UCSD-AML1 (cell line): ENCODE measurements around the gene SCO2.
A peak's percentile ranks its signal among the peaks of the same experiment; 100 is the strongest.
"Not testable (repeated sequence)": the region's sequence is repeated elsewhere in the genome, so short reads cannot be mapped to it uniquely, and the experiment has no call there.

Experiments
- DNase-seq: peaks from one replicate; lab custom pipeline; 2025; ENCODE audit not compliant: unreplicated experiment; lab: John Stamatoyannopoulos, UW

Gene SCO2

DNA sequence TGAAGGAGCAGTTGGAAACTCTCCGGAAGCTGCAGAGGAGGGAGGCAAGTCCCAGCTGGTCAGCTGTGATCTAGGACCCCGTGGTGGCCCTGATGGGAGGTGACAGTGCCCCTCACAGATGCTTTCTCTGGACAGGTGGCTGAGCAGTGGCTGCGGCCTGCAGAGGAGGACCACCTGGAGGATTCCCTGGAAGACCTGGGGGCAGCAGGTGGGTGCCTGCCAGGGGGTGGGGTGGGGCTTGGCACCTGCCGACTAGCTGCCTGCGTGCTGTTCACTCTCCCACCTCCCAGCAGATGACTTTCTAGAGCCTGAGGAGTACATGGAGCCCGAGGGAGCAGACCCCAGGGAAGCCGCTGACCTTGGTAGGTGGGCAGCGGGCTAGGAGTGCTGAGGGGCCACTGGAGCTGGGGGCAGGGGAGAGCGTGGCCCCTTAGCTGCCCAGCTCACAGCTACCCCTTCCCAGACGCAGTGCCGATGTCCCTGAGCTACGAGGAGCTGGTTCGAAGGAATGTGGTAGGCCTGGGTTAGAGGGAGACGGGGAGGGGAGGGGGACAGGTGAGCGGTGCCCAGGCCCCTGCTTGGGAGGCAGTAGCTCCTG, 3.1 kb downstream of the SCO2 start:
- no peak for DNase-seq

DNA sequence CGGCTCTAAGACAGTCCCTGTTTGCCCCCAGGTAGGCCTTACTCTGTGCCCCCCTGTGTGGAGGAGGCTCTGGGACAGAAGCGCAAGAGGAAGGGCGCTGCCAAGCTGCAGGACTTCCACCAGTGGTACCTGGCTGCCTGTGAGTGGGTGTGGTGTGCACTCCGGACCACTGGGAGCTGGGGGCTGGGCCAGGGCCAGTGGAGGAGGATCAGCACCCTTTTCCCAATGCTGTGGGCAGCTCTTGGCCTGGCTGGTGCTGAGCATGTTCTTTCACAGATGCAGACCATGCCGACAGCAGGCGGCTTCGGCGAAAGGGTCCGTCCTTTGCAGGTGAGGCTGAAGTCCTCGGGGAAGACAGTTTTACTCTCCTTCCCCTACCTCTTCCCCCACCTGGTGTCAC, 3.7 kb downstream of the SCO2 start:
- DNase-seq = no peak

DNA sequence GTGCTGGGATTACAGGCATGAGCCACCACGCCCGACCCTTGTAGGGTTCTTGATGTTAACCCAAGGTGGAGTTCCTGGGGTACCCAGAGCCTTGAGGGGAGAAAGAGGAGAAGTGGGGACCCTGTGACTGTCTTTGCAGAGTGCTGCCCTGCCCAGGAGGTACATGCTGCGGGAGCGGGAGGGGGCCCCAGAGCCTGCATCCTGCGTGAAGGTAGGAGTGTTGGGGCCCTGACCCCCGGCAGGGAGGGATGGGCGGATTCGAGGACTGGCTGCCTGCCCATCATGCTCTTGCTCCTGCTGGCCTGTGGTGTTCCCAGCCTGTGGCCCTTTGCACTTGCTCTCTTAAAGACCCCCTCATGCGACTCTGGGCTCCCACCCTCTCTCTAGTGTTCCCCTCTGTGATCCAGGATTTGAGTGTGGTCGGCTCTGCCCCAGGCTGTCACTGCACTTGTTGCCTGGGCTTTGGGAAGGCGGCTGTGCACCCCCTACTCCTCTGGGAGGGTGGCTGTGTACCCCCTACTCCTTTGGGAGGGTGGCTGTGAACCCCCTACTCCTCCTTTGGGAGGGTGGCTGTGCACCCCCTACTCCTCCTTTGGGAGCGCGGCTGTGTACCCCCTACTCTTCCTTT, 4.5 kb downstream of the SCO2 start:
- no peak for DNase-seq

DNA sequence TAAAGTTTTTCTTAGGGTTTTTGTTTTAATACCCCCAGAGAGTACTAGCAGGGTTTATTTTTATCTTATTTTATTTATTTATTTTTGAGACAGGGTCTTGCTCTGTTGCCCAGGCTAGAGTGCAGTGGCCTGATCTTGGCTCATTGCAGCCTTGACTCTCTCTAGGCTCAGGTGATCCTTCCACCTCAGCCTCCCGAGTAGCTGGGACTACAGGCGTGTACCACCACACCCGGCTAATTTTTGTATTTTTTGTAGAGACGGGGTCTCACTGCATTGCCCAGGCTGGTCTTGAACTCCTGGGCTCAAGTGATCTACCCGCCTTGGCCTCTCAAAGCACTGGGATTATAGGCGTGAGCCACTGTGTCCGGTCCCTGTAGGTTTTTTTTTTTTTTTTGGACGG, 5.2 kb downstream of the SCO2 start:
- DNase-seq = not testable (repeated sequence)

DNA sequence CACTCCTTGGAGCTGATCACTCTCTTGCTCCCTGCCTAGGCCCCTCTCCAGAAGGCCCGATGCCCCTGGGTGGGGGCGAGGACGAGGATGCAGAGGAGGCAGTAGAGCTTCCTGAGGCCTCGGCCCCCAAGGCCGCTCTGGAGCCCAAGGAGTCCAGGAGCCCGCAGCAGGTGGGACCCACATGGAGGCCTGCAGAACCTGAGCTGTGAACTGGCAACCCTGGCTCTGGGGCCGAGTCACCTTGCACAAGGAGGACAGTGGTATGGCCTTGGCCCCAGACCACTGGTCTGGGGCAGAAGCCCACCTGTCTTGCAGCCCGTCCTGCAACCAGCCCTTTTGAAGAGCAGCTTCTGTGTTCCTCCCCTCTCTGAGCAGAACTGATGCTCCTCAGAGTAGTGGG, 6.2 kb downstream of the SCO2 start:
- DNase-seq = no peak

DNA sequence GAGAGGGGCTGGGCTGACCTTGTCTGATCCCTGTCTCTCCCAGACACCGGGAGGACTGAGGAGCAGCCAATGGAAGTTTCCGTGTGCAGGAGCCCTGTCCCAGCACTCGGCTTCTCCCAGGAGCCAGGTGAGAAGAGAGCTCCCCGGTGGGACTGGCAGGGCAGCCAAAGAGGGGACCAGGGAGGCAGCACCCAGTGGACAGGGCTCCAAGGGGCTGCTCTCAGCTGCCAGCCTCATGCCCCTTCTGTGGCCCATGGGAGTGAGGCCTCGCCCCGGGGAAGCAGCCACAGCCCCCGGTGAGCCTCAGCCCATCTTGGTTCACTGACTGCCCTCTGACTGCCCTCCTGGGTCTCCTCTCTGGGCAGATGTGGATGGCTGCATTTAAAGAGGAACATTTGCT, 6.8 kb downstream of the SCO2 start:
- no peak for DNase-seq

DNA sequence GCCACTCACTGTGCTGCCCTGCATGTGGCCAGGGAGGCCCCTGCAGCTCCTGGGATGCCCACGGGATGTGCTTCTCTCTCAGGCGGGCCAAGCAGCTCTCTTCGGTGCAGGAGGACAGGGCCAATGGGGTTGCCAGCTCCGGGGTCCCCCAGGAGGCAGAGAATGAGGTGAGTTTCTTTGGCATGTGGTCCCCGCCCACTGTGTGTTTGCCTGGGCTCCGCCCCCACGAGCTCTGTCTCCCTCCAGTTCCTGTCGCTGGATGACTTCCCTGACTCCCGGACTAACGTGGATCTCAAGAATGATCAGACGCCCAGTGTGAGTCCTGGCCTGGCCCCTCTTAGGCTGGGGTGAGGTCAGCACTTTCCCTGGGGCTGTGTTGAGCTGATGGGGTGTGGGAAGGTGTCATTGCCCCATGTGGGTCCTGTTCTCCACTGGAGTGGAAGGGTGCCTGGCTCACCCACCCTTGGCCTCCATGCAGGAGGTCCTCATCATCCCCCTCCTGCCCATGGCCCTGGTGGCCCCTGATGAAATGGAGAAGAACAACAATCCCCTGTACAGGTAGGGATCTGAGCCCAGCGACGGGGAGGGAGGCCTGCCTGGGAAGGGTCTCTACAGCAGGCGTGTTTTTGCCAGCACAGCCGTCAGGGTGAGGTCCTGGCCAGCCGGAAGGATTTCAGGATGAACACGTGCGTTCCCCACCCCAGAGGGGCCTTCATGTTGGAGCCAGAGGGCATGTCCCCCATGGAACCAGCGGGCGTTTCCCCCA, 7.7 kb downstream of the SCO2 start:
- DNase-seq = no peak

DNA sequence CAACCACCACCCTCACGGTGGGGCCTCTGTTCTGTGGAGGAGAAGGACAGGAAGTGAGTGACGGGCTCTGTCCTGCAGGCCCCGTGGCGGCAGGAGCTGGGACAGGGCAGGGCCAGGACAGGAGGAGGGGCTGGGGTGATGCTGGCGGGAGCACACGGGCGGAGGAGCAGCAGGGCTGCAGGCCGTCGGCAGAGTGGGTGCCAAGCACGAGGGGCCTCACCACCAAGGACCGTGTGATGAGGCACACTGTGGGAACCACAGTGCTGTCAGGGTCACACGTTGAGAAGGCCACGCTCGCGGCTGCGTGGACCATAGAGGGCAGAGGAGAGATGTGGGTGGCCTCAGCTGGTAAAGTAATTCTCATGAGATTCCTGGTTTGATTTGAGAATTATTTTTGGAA, 8.5 kb downstream of the SCO2 start:
- no peak for DNase-seq

DNA sequence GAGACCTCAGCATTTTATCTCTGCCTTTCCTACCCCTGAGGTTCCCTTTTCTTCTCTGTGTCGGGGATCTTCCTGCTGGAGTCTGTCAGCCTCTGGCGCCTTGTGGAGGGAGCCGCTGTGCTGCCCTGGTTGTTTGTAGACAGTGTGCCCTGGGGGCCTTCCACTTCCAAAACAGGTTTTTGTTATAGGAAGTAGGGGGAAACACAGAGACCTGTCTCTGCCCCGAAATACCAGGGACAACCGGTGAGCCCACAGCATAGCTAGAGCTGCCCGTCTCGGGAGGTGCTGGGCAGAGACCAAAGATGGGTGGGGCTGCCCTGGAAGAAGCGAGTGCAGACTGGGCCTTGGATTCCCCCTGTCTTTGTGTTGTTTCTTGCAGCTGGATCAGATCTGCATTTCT, 9.3 kb downstream of the SCO2 start:
- no peak for DNase-seq

DNA sequence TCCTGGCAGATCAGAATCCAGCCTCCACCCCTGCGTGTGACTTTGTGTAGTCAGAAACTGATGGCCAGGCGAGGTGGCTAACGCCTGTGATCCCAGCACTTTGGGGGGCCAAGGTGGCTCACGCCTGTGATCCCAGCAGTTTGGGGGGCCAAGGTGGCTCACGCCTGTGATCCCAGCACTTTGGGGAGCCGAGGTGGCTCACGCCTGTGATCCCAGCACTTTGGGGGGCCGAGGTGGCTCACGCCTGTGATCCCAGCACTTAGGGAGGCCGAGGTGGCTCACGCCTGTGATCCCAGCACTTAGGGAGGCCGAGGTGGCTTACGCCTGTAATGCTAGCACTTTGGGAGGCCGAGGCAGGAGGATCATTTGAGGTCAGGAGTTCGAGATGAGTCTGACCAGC, 12.2 kb downstream of the SCO2 start:
- no peak for DNase-seq

DNA sequence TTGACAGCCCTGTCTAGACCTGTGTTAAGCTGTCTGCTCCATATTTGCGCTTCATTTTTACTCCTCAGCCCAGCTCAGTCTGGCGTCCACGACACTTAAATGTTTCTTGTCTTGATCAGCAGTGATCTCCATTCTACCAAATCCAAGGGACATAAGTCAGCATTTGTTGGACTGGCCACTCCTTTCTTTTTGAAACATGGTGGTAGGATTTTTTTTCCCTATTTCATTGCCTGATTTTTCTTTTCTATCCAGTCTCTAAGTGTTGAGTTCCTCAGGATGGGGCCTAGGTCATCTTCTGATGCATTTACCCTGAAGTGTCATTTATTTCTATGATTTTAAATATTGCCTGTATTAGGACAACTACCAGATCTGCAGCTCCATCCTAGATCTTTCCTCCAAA, 16.5 kb downstream of the SCO2 start:
- no peak for DNase-seq

DNA sequence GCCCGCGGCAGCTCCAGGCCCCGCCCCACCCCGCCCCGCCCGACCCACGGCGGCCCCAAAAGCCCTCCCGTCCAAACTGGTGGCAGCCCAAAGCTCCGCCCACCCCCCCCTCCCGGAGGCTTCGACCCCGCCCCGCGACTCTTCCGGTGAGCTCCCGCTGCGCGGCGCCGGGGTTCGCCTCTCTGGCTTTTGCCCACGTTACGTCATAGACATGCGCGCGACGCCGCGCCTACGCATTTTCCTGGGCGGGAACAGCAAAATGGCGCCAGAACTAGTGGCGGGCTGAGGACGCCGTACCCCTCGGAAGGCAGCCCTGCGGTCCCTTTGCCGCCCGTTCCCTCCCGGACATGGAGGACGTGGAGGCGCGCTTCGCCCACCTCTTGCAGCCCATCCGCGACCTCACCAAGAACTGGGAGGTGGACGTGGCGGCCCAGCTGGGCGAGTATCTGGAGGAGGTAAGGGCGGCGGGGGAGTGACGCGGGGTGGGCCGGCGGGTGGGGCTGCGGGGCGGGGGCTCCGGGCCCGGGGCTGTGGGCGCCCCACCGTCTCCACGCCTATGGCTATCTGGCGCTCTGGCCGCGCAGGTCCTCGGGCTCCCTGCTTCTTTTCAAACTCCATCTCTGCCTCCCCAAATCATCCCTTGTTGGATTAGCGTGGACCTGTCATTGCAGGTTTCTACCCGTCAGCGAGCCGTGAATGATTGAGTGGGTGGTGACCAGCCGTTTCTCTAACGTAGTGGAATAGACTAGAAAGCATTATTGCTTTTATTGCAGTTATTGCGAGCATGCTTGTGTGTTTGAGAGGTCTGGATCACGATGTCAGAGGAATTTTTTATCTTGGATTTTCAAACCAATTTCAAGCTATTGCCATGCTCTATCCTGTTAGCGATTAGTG, 17.2 kb downstream of the SCO2 start, which contains the start of gene NCAPH2:
NCAPH2 (plus strand) TSS at position 234 of the 894 bp plus-strand sequence; CDS start at position 348, 114 bp downstream.
- peak; percentile 98 for DNase-seq

DNA sequence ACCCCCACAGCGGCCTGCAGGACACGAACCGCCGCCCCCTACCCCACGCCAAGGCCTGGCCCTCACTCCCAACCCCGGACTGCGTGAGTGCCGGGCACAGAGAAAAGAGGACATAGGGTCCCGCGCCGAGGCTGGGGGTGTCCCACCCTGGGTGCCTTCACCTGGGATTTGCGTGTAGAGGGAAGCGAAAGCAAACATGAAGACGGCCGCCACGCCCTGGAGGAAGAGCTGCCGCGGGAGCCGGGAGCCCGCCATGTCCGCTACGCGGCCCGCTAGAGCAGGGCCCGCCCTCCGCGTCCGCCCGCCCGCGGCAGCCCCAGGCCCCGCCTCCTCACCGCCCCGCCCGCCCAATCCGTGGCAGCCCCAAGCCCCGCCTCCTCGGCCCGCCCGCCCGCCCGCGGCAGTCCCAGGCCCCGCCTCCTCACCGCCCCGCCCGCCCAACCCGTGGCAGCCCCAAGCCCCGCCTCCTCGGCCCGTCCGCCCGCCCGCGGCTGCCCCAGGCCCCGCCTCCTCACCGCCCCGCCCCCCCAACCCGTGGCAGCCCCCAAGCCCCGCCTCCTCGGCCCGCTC, 17.9 kb downstream of the SCO2 start, which contains the start of gene LMF2:
LMF2 (minus strand) TSS at position 282 of the 570 bp plus-strand sequence; CDS start at position 255, 27 bp downstream.
- DNase-seq = no peak

DNA sequence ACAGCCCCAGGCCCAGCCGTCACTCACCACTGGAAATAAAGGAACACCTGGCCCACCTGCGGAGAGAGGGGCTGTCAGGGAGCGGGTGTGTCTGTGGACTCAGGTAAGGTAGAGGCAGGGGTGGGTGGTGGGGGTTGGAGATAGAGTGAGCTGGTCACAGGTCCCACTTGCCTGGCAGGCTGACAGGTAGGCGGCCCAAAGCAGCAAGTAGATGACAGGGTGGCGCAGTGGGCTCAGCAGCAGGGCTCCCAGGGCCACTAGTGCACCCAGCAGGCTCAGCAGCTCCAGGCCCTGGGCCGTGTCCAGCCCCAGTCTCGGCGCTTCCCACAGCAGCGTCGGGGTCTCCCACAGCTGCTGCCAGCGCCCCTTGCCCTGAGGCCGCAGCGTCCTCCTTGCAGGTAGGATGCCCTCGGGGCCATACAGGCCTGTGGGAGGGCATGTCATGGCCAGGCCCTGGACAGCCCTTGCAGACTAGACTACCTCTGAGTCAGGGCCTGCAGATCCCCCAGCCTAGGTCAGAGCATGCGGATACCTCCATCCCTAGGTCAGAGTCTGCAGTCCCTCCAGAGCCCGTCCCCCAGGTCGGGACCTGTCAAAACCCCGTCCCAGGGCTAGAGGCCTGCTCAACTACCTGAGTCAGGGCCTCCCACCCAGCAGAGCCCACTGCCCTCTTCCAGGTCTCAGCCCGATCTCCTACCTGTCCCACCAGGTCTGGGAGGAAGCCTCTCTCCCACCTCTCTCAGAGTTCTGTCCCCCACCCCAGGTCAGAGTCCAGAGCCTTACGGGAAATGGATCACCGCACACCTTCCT, 18.6 kb downstream of the SCO2 start:
- no peak for DNase-seq

DNA sequence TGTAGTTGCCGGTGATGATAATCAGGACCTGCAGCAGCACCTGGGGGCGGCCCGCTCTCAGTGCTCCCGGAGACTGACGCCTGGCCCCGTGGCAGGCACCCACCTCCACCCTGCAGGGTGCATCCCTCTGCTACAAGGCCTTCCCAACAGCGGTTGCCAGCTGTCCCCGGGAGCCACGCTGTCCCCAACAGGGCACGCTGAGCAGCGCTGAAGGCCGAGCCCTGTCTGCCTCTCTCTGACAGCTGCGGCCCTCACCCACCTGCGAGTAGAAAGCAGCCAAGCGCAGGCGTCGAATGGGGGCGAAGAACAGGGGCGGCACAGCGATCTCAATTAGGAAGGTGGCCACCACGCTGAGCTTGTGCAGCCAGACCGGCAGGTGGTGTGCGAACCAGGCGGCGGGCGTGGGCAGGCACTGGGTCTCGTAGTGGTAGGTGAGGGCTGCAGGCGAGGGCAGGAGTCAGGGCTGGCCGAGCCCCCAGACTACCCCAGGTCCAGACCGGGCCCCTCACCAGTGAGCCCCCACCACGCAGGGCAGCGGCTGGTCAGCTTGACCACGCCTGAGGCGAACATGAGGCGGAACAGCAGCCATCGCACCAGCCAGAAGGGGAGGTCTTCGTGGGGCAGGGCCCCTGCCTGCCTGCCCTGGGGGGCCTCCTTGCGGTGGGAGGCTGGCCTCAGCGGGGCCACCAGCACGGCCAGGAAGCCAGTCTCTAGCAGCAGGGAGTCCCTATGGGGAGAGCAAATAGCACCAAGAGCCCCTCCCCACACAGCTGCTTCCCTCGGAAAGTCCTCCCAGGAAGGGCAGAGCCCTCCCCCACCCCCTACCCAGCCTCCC, 19.4 kb downstream of the SCO2 start:
- no peak for DNase-seq

DNA sequence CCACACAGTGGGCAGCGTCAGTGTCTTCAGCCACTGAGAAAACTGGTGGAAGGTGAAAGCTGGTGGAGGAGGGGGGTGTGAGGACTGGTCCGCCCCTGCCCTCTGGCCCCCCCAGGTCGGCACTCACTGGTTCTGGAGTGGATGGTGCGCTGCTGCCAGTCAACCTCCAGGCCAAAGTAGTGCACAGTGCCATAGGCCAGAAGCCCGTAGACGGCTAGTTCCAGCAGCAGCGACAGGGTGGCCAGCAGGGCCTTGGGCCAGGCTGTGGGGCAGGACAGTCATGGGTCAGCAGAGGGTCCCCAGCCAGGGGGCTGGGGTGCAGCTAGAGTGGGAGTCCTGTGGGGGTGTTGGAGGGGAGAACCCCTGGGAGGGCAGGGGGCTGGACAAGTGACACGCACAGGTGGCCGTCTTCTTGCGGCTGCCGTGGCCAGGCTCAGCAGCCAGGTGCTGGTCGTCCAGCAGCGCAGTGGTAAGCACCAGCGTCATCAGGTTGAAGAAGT, 20.1 kb downstream of the SCO2 start:
- DNase-seq = no peak

DNA sequence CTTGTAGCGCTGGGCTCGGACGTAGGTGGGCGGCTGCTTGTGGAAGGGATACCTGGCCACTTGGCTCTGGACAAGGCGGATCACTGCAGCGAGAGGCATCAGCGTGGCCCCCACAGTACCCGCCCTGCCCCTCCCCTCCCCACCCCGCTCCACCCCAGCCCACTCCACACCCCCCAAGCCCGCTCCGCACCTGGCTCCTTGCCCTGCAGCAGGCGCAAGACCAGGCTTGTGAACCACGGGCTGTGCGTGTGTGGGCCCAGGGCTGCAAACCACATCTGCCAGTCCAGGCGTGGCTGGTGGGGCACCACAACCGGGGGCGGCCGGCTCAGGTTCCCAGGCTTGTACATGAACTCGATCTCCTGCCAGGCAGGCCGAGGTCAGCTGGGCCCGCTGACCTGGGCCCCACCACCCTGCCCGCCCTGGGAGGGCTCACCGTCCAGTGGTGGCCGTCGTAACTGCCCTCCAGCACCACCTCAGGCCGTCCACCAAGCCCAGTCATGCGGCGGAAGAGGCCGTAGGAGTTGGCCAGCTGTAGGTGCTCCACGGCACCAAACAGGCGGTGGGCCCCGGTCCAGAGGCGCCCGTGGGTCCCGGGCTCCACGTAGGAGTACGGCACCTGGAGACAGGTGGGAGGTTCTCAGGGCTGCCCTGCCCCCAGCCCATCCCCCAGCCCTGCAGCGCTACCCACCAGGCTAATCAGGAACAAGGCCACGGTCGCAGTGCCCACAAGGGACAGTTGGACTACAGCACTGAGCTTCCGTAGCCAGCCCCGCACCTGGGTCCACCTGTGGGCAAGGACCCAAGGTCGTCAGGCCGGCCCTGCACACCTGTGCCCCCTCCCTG, 20.8 kb downstream of the SCO2 start:
- DNase-seq = no peak
